HG03354 (cell line): ENCODE measurements around the gene MPV17L.
"Not testable (repeated sequence)": the region's sequence is repeated elsewhere in the genome, so short reads cannot be mapped to it uniquely, and the experiment has no call there.

Experiments
- ATAC-seq: cut with Tn5 transposase; IDR thresholded peaks from one replicate; pipeline ENCODE4 v1.9.1; 2021; ENCODE audit warnings: mild to moderate bottlenecking; ENCODE audit not compliant: unreplicated experiment, poor library complexity, severe bottlenecking

MPV17L gene

GRCh38 chr16:15395631-15396508 lies at the start of gene MPV17L:
Gene MPV17L (plus strand): TSS chr16:15395754. CDS start chr16:15395898, 144 bp downstream.
- not testable (repeated sequence) for ATAC-seq

GRCh38 chr16:15348721-15349120 lies 46.8 kb upstream of the MPV17L start:
- not testable (repeated sequence) for ATAC-seq

- ATAC-seq, result not testable (repeated sequence)
Measured at GRCh38 chr16:15351251-15351650, 44.3 kb upstream of the MPV17L start.

GRCh38 chr16:15351745-15352144 lies 43.8 kb upstream of the MPV17L start:
- not testable (repeated sequence) for ATAC-seq

- ATAC-seq, result not testable (repeated sequence)
Measured at GRCh38 chr16:15352852-15353251, 42.7 kb upstream of the MPV17L start.

GRCh38 chr16:15354846-15355245 lies 40.7 kb upstream of the MPV17L start:
- not testable (repeated sequence) for ATAC-seq

- ATAC-seq, result not testable (repeated sequence)
Measured at GRCh38 chr16:15357495-15357894, 38.1 kb upstream of the MPV17L start.

GRCh38 chr16:15378194-15378593 lies 17.4 kb upstream of the MPV17L start, which contains the start of gene NPIPA5:
Gene NPIPA5 (minus strand): TSS chr16:15378294. CDS start chr16:15378294, 0 bp downstream.
- not testable (repeated sequence) for ATAC-seq

- not testable (repeated sequence) for ATAC-seq
Measured at GRCh38 chr16:15382810-15383209, 12.7 kb upstream of the MPV17L start.

- ATAC-seq, result not testable (repeated sequence)
Measured at GRCh38 chr16:15388060-15388459, 7.5 kb upstream of the MPV17L start.

- not testable (repeated sequence) for ATAC-seq
Measured at GRCh38 chr16:15389916-15390315, 5.6 kb upstream of the MPV17L start.

GRCh38 chr16:15393025-15393424 lies 2.5 kb upstream of the MPV17L start:
- not testable (repeated sequence) for ATAC-seq

GRCh38 chr16:15396509-15396829 lies 915 bp downstream of the MPV17L start:
- ATAC-seq, result not testable (repeated sequence)

- ATAC-seq, result no peak
Measured at GRCh38 chr16:15396948-15397594, 1.5 kb downstream of the MPV17L start.

GRCh38 chr16:15398618-15399316 lies 3.2 kb downstream of the MPV17L start:
- ATAC-seq, result no peak

GRCh38 chr16:15399317-15399716 lies 3.8 kb downstream of the MPV17L start:
- ATAC-seq, result no peak

- not testable (repeated sequence) for ATAC-seq
Measured at GRCh38 chr16:15400314-15400713, 4.8 kb downstream of the MPV17L start.

GRCh38 chr16:15401972-15402371 lies 6.4 kb downstream of the MPV17L start:
- no peak for ATAC-seq

- ATAC-seq, result no peak
Measured at GRCh38 chr16:15403392-15403995, 7.9 kb downstream of the MPV17L start.

- ATAC-seq, result not testable (repeated sequence)
Measured at GRCh38 chr16:15404091-15404490, 8.5 kb downstream of the MPV17L start.
